SK-N-SH (cell line): ENCODE measurements around the gene BCAT1. TPM values are rescaled to one million over a fixed set of nuclear protein-coding genes. Genes with fewer than 3 reads are reported as not detected.

Source experiments
- CTCF ChIA-PET: fragments of 300-600, 350-600 bp; formaldehyde crosslinking; extraction: SDS; loops from one replicate; lab custom pipeline; 2021; lab: Yijun Ruan, JAX
- POLR2A ChIA-PET: fragments of 350-600 bp; sonication (Branson Sonifier 250); formaldehyde crosslinking; extraction: SDS; loops from one replicate; lab custom pipeline; 2020; ENCODE audit warnings: antibody characterized with exemption, inconsistent platforms; lab: Yijun Ruan, JAX
- DNase-seq: peaks from one replicate; pipeline ENCODE4 v3.0.0; 2012
- H2AFZ ChIP-seq: fragments of 200-600 bp; sonication (generic); 2 replicates; pipeline ENCODE4 v1.8.1; 2016; ENCODE audit warnings: antibody characterized with exemption, mild to moderate bottlenecking, low read depth
- H3F3A ChIP-seq: fragments of 200-600 bp; sonication (generic); replicated peaks from 2 replicates; pipeline ENCODE3; 2016; ENCODE audit warnings: antibody characterized with exemption, mild to moderate bottlenecking; ENCODE audit not compliant: insufficient read depth
- H3K27ac ChIP-seq, 2 experiments: fragments of 200-500 bp in 1 of 2; fragments of 200-600 bp in 1 of 2; sonication (Bioruptor generic) in 1 of 2; sonication (generic), shearing (Covaris generic) in 1 of 2; 2 replicates each; pipeline versions ENCODE4 v1.5.1 to v1.6.1; 2014 to 2016; ENCODE audit warnings: low read depth in 2 of 2, inconsistent platforms in 1 of 2, low read length in 1 of 2, mild to moderate bottlenecking in 1 of 2, mixed read lengths in 1 of 2
- H3K27me3 ChIP-seq: fragments of 200-600 bp; sonication (generic), shearing (Covaris generic); 2 replicates; pipeline ENCODE4 v1.6.1; 2016; ENCODE audit warnings: mixed run types; ENCODE audit not compliant: insufficient read depth
- H3K36me3 ChIP-seq, 2 experiments: fragments of 200-500 bp in 1 of 2; fragments of 200-600 bp in 1 of 2; sonication (Bioruptor generic) in 1 of 2; sonication (generic) in 1 of 2; replicated peaks in 1 of 2; 2 replicates each; pipeline versions ENCODE3 to v1.5.1; 2014 to 2016; ENCODE audit warnings: low read length in 1 of 2, mild to moderate bottlenecking in 1 of 2; ENCODE audit not compliant: insufficient read depth in 2 of 2, control insufficient read depth in 1 of 2
- H3K4me1 ChIP-seq, 2 experiments: fragments of 200-500 bp in 1 of 2; fragments of 200-600 bp in 1 of 2; sonication (Bioruptor generic) in 1 of 2; sonication (generic), shearing (Covaris generic) in 1 of 2; 2 replicates each; pipeline versions ENCODE4 v1.5.1 to v1.6.1; 2014 to 2016; ENCODE audit warnings: low read depth in 1 of 2, low read length in 1 of 2, mixed run types in 1 of 2; ENCODE audit not compliant: insufficient read depth in 2 of 2, control insufficient read depth in 1 of 2
- H3K4me2 ChIP-seq: fragments of 200-600 bp; sonication (generic), shearing (Covaris generic); 2 replicates; pipeline ENCODE4 v1.6.1; 2017; ENCODE audit warnings: mixed run types
- H3K4me3 ChIP-seq, 2 experiments: fragments of 200-500 bp in 1 of 2; fragments of 200-600 bp in 1 of 2; sonication (Bioruptor generic) in 1 of 2; sonication (generic), shearing (Covaris generic) in 1 of 2; 2 replicates each; pipeline versions ENCODE4 v1.5.1 to v1.8.1; 2014 to 2016; ENCODE audit warnings: low read depth in 2 of 2, inconsistent platforms in 1 of 2, low read length in 1 of 2, mild to moderate bottlenecking in 1 of 2, mixed read lengths in 1 of 2, moderate library complexity in 1 of 2
- H3K79me2 ChIP-seq: fragments of 200-600 bp; sonication (generic); 2 replicates; pipeline ENCODE4 v1.8.1; 2017; ENCODE audit warnings: mild to moderate bottlenecking; ENCODE audit not compliant: insufficient read depth
- H3K9ac ChIP-seq: fragments of 200-600 bp; sonication (generic); 2 replicates; pipeline ENCODE4 v1.6.1; 2017; ENCODE audit warnings: mixed run types
- H3K9me2 ChIP-seq: fragments of 200-600 bp; sonication (generic); 2 replicates; pipeline ENCODE4 v1.6.1; 2017; ENCODE audit warnings: mixed run types
- H3K9me3 ChIP-seq: fragments of 200-600 bp; sonication (generic); 2 replicates; pipeline ENCODE4 v1.6.1; 2017; ENCODE audit warnings: mixed run types, mild to moderate bottlenecking, moderate library complexity
- H4K20me1 ChIP-seq: fragments of 200-600 bp; sonication (generic); 2 replicates; pipeline ENCODE4 v1.6.1; 2017; ENCODE audit warnings: mild to moderate bottlenecking, mixed run types; ENCODE audit not compliant: insufficient read depth
- CHD2 ChIP-seq: fragments of 150-350 bp; IDR thresholded peaks from 2 replicates; pipeline ENCODE4 v1.6.1; 2018; ENCODE audit warnings: low read length; ENCODE audit not compliant: partially characterized antibody
- EP300 ChIP-seq, 2 experiments: IDR thresholded peaks; 2 replicates each; pipeline versions ENCODE4 v1.4.0 to v1.6.1; 2012; ENCODE audit warnings: borderline replicate concordance in 1 of 2, low read depth in 1 of 2, low read length in 1 of 2
- FOXJ3 ChIP-seq: sonication (generic); formaldehyde crosslinking; IDR thresholded peaks from 2 replicates; pipeline ENCODE4 v1.5.1; 2020; ENCODE audit warnings: mild to moderate bottlenecking, missing genetic modification reagents
- GATA2 ChIP-seq: sonication (generic); formaldehyde crosslinking; IDR thresholded peaks from 2 replicates; pipeline ENCODE4 v1.5.0; 2020; ENCODE audit warnings: mild to moderate bottlenecking, missing genetic modification reagents
- JUND ChIP-seq: IDR thresholded peaks from 2 replicates; pipeline ENCODE4 v1.4.0; 2012
- PBX3 ChIP-seq: IDR thresholded peaks from 2 replicates; pipeline ENCODE4; 2012
- RAD21 ChIP-seq: IDR thresholded peaks from 2 replicates; pipeline ENCODE4 v1.6.1; 2012; ENCODE audit warnings: mild to moderate bottlenecking, low read length
- RCOR1 ChIP-seq: fragments of 150-350 bp; IDR thresholded peaks from 2 replicates; pipeline ENCODE4 v1.6.1; 2017; ENCODE audit warnings: antibody characterized with exemption, low read length
- REST ChIP-seq: IDR thresholded peaks from 2 replicates; pipeline ENCODE4 v1.6.1; 2012; ENCODE audit warnings: mild to moderate bottlenecking, low read depth, low read length, moderate library complexity
- RFX5 ChIP-seq: IDR thresholded peaks from 2 replicates; pipeline ENCODE4 v1.6.1; 2012; ENCODE audit warnings: mild to moderate bottlenecking, improper control_type of control experiment, low read length
- RXRA ChIP-seq: IDR thresholded peaks from 2 replicates; pipeline ENCODE4 v1.4.0; 2012; ENCODE audit warnings: low read depth, mild to moderate bottlenecking, borderline replicate concordance
- SIN3A ChIP-seq: IDR thresholded peaks from 2 replicates; pipeline ENCODE4 v1.6.1; 2012; ENCODE audit warnings: low read depth, mild to moderate bottlenecking, low read length, moderate library complexity, borderline replicate concordance
- TAF1 ChIP-seq: IDR thresholded peaks from 2 replicates; pipeline ENCODE4 v1.6.1; 2012; ENCODE audit warnings: low read depth, mild to moderate bottlenecking, low read length, moderate library complexity, borderline replicate concordance
- TEAD4 ChIP-seq: IDR thresholded peaks from 2 replicates; pipeline ENCODE4 v1.4.0; 2012; ENCODE audit warnings: mild to moderate bottlenecking, borderline replicate concordance; ENCODE audit not compliant: insufficient read depth
- YY1 ChIP-seq: IDR thresholded peaks from 2 replicates; pipeline ENCODE4 v1.4.0; 2012; ENCODE audit warnings: low read depth, mild to moderate bottlenecking
- WGBS: methylation state at CpG from one replicate; pipeline ENCODE4 v1.1.6; 2017; ENCODE audit warnings: low lambda C conversion rate; 5-methylcytosine and 5-hydroxymethylcytosine counted together
- polyA plus RNA-seq, 3 experiments: library from polyadenylated mRNA; depleted of rRNA; stranded (reverse); fragments of >200 nt; gene quantifications; 2 replicates each; pipeline ENCODE4 v1.2.3, GENCODE V29; 2012
- TF ChIP-seq, protein P1 (sequence below): IDR thresholded peaks from 2 replicates; pipeline ENCODE4 v1.4.0; 2012; ENCODE audit warnings: low read depth, borderline replicate concordance

The BCAT1 gene
- polyA plus RNA-seq, 1 of the 3 experiments (the other 2 are of a cell fraction), result 7.7 TPM

- no peak for TF ChIP-seq RFX5
These were observed 29.4 kb downstream of the BCAT1 start (continued) for GRCh38 chr12:24919346-24920001.

- H3K4me2 ChIP-seq, result no peak overlapping the region
- peaks cover 13% of the 10 kb centered on the region in 2 experiments; a peak in 3 of 4 replicates for H3K4me1 ChIP-seq
- H3K36me3 ChIP-seq, result peaks cover 0 to 9% of the 10 kb centered on the region in 2 experiments
- H3K9me3 ChIP-seq, result no peaks in the 10 kb centered on the region
- no peaks in the 10 kb centered on the region for H3K9me2 ChIP-seq
- no peak overlapping the region for H3K27ac ChIP-seq
- H4K20me1 ChIP-seq, result peaks cover 44% of the 10 kb centered on the region
- H3K4me3 ChIP-seq, result no peak overlapping the region
- no peak for TF ChIP-seq RXRA
- WGBS, result 41% methylated on average over 2 of the region's 2 CpGs
- DNase-seq, result no peak
- CTCF ChIA-PET, result no interaction called here
- H2AFZ ChIP-seq, result no peak overlapping the region
- H3K79me2 ChIP-seq, result peaks cover 99% of the 10 kb centered on the region
- H3K27me3 ChIP-seq, result no peaks in the 10 kb centered on the region
- POLR2A ChIA-PET, result no interaction called here
- peaks cover 15% of the 10 kb centered on the region for H3F3A ChIP-seq
- no peak overlapping the region for H3K9ac ChIP-seq
These were observed 30.3 kb downstream of the BCAT1 start for GRCh38 chr12:24918596-24918995.

GRCh38 chr12:24915501-24915900 is 33.4 kb downstream of the BCAT1 start:
- no peaks in the 10 kb centered on the region for H3K9me3 ChIP-seq
- peak; percentile 48 for DNase-seq
- H3K9me2 ChIP-seq, result no peaks in the 10 kb centered on the region
- H3K79me2 ChIP-seq, result peaks cover 94% of the 10 kb centered on the region
- no peak overlapping the region for H3K9ac ChIP-seq
- no peak overlapping the region for H3K4me2 ChIP-seq
- WGBS, result 73% methylated on average over 5 of the region's 5 CpGs
- no peak overlapping the region for H2AFZ ChIP-seq
- peak overlapping the region in 1 of 2 experiments; percentile 36; a peak in 2 of 4 replicates for H3K27ac ChIP-seq
- H3K36me3 ChIP-seq, result peaks cover 0 to 19% of the 10 kb centered on the region in 2 experiments
- no peaks in the 10 kb centered on the region for H3K27me3 ChIP-seq
- peaks cover 19 to 26% of the 10 kb centered on the region in 2 experiments for H3K4me1 ChIP-seq
- POLR2A ChIA-PET, result no interaction called here
- H4K20me1 ChIP-seq, result peaks cover 25% of the 10 kb centered on the region
- H3F3A ChIP-seq, result peaks cover 29% of the 10 kb centered on the region
- TF ChIP-seq GATA2 (CRISPR knock-in tag), result peak; percentile 78
- TF ChIP-seq, protein P1, sequence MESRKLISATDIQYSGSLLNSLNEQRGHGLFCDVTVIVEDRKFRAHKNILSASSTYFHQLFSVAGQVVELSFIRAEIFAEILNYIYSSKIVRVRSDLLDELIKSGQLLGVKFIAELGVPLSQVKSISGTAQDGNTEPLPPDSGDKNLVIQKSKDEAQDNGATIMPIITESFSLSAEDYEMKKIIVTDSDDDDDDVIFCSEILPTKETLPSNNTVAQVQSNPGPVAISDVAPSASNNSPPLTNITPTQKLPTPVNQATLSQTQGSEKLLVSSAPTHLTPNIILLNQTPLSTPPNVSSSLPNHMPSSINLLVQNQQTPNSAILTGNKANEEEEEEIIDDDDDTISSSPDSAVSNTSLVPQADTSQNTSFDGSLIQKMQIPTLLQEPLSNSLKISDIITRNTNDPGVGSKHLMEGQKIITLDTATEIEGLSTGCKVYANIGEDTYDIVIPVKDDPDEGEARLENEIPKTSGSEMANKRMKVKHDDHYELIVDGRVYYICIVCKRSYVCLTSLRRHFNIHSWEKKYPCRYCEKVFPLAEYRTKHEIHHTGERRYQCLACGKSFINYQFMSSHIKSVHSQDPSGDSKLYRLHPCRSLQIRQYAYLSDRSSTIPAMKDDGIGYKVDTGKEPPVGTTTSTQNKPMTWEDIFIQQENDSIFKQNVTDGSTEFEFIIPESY, result no peak
- TF ChIP-seq REST, result no peak
- no peak for TF ChIP-seq RFX5
- TF ChIP-seq RAD21, result peak; percentile 12; the same call in 1 of the 2 replicates
- no peak for TF ChIP-seq SIN3A
- TF ChIP-seq FOXJ3 (CRISPR knock-in tag), result no peak
- no peak for TF ChIP-seq JUND
- no peak for TF ChIP-seq TEAD4
- TF ChIP-seq RCOR1, result peak; percentile 81
- TF ChIP-seq PBX3, result no peak
- peak; percentile 28 for TF ChIP-seq CHD2
- TF ChIP-seq YY1, result no peak
- no peak for TF ChIP-seq TAF1
- TF ChIP-seq EP300 (IDR thresholded peaks at IDR 0.05; ENCODE audit: borderline replicate concordance in 1 of 2, low read depth in 1 of 2, low read length in 1 of 2), result peak in 1 of 2 experiments; percentile 46; a peak in 1 of 4 replicates
- CTCF ChIA-PET, result interaction anchor here (1.3 kb wide), 1 partner anchor 31 kb away, joined by 3 read pairs; no protein-coding TSS in a partner anchor
- H3K4me3 ChIP-seq, result no peak overlapping the region
